ENCODE results near the gene DCAF7. TPM values are rescaled to one million over a fixed set of nuclear protein-coding genes. Genes with fewer than 3 reads are reported as not detected.

The DCAF7 gene
- total RNA-seq, 1 donor from 2014 or later = 29.8 TPM

DNA sequence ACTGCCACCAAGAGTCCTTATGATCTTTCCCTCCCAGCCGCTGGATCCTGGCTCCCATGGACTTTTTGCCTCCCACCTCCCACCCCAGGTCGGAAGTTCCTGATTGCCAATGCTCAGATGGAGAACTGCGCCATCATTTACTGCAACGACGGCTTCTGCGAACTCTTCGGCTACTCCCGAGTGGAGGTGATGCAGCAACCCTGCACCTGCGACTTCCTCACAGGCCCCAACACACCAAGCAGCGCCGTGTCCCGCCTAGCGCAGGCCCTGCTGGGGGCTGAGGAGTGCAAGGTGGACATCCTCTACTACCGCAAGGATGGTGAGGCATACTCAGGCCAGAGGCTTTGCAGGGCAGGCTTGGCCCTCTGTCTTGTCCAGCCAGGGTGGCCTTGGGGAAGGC is 26.2 kb upstream of the DCAF7 start:
- no peak for DNase-seq (ENCODE audit: low read depth in 2 of 2)

DNA sequence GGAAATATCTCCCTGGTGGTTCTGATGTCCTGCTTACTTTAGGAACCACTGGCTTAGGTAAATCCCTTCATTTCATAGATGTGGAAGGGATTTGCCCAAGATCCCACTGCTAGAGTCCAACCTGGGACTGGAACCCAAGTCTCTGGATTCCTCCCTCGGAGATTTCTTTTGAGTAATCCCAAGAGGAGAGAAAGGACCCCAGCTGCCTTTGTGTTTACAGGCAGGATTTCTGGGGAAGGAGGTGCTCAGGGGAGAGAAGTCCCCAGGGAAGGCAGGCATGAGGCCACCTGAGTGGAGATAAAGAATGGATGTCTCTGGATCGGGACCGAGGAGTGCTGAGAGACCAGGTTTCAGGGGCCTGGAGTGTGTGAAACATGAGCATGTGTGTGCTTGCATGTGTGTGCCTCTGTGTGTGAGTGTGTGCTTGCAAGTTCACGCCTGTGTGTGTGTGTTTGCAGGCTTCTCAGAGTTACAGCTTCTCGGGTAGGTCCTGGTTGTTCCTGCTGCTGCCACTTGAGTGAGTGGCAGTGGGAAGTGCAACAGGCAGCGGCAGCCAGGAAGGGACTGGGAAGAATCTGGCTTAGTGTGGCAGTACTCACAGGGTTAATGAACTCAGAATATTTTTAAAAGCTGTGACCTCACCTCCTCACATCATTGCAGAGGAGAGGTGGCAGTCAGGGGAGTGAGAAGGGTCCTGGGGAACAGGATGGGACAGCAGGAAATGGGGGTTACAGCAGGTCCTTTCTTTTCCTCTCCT is 24.9 kb upstream of the DCAF7 start:
- DNase-seq (ENCODE audit: low read depth in 2 of 2) = no peak

DNA sequence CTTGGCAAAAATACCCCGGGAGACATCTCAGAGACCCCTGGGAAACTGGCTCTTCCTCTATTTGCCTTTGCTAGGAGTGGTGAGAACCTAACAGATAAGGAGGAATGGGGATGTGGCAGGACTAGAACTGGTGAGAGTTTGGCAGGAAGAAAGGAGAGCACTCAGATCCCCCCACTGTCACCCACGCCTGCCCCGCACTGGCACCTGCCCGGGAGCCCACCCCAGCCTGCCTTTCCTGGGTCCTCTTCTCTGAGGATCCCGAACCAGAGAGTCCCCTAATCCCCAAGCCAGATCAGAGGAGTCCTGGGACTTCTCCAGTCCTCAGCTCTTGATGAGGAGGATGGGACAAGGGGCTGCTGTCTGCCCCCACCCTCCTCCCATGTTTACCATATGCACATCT is 23.4 kb upstream of the DCAF7 start:
- no peak for DNase-seq (ENCODE audit: low read depth in 2 of 2)

DNA sequence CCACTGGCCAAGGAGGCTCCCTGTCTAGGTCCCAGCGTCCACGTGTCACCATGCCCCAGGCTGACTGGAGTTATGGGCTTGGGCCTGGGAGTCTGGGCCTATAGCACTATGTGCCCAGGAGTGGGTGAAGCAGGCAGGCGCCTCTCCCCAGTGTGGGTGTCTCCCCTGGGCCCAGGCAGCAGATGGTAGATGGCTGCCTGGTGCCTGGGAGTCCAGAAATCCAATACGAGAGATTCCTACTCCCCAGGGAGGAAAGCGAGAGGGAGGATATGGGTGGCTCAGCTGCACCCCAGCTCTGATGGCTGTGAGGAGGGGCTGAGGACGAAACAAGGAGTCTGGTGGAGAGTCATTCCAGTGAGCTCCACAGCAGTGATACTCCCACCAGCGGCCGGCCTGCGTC is 22.1 kb upstream of the DCAF7 start:
- DNase-seq (ENCODE audit: low read depth in 2 of 2) = no peak

DNA sequence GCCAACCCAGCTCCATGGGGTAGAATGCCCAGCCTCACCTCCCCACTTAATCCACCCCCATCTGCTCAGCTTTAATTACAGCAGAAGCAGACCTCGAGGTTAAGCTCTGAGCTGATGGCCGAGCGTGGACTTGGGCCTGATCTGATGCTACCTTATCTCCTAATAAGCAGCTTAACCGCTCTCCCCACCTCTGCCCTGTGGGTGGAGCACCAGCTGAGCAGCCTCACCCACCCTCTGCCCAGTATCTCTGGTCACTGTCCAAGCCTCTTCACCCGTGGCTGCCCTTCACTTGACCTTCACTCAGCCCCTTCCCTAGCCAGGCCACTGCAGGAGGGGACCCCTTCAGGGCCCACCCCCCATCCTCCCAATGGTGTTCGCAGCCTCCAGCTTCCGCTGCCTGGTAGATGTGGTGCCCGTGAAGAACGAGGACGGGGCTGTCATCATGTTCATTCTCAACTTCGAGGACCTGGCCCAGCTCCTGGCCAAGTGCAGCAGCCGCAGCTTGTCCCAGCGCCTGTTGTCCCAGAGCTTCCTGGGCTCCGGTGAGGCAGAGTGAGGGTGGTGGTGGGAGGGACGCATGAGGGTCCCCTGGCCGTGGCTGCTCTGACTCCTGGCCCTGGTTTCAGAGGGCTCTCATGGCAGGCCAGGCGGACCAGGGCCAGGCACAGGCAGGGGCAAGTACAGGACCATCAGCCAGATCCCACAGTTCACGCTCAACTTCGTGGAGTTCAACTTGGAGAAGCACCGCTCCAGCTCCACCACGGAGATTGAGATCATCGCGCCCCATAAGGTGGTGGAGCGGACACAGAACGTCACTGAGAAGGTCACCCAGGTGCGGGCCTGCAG is 20.3 kb upstream of the DCAF7 start:
- no peak for DNase-seq (ENCODE audit: low read depth in 2 of 2)

DNA sequence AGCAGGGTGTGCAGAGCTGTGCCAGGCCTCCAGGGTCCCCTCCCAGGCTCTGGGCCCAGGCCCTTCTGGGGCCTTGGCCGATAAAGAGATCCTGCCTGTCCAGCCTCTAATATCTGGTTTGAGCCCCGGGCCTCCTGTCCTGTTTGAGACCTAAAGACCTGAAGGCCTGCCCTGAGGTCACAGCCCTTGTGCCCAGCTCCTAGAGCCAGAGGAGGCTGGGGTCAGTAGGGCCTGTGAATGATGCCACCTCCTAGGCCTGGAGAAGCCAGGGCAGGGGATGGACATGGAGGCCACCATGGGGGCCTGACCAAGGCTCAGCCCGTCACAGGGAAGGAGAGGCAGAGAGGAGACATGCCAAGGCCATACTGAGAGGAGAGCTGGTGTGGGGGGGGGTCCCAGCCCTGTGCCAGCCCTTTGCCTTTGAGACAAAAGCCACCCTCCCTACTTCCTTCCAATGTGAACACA is 19.7 kb upstream of the DCAF7 start:
- no peak for DNase-seq (ENCODE audit: low read depth in 2 of 2)

DNA sequence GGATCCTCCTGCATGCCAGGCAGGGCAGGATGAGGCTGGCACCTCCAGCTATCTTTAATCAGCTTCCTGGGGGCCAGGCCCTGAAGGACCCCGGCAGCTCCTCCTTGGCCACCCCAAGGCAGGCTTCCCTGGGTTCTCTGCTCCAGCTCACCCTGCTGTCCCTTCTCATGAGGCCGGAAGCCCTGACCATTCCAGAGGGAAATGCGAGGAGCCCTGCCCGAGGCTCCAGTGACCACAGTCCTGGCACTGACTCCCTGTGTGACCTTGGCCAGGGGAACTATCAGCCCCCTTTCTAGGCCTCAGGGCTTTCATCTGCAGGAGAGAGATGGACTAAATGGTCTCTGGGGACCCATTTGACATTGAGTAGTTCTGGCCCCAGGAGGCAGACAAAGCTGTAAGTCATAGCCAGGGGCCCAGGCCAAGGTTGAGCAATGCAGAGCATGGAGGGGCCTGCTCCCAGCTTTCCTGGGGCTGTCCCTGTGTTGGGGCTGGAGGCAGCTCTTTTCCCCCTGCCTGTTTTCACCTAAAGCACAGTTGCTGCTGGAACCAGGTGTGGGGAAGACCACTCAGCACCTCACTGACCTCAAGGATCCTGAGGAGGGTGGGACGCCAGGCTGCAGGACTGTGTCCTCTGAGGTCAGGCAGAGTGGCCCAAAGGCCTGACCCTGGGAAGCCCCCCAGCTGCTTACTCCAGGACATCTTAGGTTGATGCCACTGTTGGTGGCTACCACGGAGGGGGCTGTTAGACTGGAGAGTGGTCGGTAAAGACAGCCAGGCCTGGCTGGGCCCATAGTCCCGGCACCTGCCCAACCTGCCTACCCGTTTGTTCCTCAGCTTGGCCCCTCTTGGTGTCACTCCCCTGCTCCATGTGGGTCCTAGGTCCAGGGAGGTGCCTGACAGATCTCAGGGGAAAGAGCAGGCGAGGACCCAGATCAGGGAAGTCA is 19.0 kb upstream of the DCAF7 start:
- no peak for DNase-seq (ENCODE audit: low read depth in 2 of 2)

DNA sequence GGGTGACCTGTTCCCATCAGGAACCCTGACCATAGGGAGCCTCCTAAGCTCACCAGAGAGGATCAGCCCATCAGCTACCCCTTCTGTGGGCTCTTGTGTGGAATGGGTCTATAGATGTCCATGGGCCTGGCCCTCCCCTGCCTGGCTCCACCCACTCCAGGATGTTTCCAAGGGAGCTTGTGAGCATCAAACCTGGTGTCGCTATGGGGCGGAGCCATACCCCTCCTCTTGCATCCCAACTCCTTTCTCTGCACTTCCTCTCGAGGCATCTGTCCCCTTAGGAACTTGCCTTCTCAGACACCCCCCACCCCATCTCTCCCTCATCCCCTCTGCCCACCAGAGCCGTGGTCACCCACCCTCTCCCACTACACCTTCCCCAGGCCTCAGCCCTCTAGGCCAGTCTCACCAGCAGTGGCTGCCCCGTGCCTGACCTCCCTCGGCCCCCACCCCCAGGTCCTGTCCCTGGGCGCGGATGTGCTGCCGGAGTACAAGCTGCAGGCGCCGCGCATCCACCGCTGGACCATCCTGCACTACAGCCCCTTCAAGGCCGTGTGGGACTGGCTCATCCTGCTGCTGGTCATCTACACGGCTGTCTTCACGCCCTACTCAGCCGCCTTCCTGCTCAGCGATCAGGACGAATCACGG is 16.7 kb upstream of the DCAF7 start:
- no peak for DNase-seq (ENCODE audit: low read depth in 2 of 2)

DNA sequence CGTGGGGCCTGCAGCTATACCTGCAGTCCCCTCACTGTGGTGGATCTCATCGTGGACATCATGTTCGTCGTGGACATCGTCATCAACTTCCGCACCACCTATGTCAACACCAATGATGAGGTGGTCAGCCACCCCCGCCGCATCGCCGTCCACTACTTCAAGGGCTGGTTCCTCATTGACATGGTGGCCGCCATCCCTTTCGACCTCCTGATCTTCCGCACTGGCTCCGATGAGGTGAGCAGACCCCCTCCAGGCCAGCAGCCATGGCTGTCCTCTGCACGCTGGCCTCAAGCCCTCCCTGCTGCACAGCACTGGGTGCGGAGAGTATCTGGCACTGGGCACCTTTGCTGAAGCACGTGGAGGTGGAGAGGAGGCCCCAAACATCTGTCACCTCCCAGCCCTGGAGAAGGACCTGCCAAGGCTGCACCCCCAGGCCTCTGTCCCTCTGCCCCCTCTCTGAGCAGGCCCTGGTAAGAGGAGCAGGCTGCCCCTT is 16.2 kb upstream of the DCAF7 start:
- DNase-seq (ENCODE audit: low read depth in 2 of 2) = no peak

DNA sequence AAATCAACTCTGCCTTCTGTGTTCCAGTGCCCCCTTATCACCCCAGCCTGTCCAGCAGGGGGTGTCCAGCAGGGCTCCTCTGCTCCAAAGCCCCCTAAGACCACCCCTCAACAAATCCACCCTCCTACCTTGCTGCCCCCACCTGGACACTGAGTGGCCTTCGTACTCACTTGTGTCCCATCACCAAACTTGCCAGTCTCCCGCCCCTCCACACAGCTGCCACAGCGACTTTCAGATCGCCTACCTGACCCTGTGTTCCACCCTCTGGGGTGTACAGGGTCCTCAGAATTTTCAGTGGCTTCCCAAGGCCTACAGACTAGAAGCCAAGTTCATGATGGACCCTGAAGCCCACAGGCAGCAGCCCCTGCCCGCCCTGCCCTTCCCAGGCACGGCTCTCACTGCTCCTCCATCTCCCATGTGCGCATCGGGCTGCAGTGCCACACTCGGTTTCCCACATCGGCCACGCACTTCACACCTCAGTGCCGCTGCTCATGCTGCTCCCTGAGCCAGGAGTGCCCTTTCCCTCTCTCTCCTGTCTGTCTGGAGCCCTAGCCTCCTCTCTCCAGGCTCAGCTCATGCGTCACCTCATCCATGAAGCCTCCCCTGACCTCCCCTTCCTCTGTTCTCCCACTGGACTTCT is 15.3 kb upstream of the DCAF7 start:
- no peak for DNase-seq (ENCODE audit: low read depth in 2 of 2)

DNA sequence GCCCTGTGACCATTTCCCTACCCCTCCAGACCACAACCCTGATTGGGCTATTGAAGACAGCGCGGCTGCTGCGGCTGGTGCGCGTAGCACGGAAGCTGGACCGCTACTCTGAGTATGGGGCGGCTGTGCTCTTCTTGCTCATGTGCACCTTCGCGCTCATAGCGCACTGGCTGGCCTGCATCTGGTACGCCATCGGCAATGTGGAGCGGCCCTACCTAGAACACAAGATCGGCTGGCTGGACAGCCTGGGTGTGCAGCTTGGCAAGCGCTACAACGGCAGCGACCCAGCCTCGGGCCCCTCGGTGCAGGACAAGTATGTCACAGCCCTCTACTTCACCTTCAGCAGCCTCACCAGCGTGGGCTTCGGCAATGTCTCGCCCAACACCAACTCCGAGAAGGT is 14.6 kb upstream of the DCAF7 start:
- no peak for DNase-seq (ENCODE audit: low read depth in 2 of 2)

DNA sequence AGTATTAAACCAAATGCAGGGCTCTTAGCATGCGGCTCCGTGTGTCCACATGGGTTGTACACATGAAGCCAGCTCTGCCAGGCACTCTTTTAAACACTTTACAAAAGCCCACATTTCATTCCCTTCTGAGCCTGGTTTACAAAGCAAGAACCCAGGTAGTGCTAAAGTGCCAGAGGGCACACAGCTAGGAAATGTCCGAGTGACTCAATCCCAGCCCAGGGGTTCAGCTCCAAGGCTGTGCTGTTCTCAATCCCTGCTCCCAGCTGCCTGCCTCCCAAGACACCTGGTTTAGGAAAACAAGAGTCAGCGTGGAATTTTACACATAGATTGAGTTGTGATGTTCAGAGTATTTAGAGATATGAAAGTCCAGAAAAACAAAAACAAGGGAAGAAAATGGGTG is 13.3 kb upstream of the DCAF7 start:
- no peak for DNase-seq (ENCODE audit: low read depth in 2 of 2)

DNA sequence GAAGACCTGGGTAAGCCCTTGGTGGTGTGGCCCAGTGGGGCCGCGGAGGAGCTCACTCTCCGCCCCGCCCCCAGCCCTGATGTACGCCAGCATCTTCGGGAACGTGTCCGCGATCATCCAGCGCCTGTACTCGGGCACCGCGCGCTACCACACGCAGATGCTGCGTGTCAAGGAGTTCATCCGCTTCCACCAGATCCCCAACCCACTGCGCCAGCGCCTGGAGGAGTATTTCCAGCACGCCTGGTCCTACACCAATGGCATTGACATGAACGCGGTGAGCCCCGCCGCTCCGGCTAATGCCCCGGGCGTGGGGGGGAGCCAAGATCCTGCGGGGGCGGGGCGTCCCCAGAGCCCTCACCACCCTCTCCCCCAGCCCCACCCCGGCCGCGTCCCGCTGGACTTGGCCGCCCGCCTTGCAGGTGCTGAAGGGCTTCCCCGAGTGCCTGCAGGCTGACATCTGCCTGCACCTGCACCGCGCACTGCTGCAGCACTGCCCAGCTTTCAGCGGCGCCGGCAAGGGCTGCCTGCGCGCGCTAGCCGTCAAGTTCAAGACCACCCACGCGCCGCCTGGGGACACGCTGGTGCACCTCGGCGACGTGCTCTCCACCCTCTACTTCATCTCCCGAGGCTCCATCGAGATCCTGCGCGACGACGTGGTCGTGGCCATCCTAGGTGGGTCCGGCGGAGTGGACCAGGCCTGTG is 12.1 kb upstream of the DCAF7 start:
- DNase-seq (ENCODE audit: low read depth in 2 of 2) = no peak

DNA sequence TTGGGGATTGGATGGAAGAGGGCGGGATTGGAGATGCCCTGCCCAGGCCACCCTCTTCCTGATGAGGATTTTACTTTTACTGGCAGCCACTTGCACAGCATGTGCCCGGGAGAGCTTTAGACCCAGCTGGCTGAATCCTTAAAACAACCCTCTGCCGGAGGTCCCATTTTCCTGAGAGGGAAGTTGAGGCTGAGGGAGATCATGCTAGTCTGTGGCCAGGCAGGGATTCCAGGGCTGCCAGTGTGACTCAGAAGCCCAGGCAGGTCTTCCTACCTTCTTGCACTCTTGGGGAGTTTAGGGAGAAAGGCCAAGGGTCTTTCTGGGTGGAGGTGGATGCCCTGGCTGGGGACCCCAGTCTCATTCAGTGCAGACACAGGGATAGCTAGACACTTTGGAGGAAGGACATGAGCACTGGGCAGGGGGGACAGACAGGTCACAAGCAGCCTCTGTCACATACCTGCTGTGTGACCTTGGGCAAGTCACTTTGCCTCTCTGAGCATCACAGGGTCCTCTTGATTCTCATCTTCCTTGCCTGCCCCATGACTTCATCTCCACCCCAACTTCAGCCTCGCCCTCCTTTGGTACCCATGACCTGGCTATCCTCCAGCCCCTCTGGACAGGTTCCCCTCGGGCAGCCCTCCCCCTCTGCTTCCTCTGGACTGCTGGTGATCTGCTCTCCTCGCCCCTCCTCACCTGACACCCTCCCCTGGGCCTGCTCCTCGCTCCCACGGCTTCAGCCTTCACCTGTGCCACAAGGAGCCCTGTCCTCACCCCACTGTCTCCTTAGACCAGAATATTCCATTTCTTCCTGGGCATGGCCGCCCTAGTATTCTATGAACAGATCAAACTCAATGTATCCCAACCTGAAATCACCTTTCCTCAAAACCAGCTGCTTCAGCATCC is 11.3 kb upstream of the DCAF7 start:
- no peak for DNase-seq (ENCODE audit: low read depth in 2 of 2)

DNA sequence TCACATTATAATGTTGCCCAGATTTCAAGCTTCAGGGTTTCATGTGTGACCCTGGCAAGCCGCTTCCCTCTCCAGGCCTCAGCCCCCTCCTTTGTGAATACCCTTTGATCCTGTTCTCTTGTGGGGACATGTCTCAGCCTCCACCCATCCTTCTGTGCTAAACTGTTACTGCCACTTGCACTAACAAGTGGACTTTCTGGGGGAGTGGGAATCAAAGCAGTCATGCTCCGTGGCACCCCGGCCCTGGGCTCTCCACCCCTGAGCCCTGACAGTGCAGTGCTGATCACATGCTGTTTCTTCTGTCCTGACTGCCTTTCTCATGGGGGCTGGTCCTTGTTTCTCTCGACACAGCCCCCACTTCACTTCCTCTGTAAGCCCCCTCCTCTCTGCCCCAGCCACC is 9.7 kb upstream of the DCAF7 start:
- no peak for DNase-seq (ENCODE audit: low read depth in 2 of 2)

DNA sequence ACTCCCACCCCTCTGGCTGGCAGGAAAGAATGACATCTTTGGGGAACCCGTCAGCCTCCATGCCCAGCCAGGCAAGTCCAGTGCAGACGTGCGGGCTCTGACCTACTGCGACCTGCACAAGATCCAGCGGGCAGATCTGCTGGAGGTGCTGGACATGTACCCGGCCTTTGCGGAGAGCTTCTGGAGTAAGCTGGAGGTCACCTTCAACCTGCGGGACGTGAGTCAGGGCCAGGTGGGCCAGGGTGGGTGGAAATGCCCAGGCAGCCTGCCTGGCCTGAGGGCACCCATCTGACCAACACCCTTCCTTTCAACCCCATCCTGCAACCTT is 8.1 kb upstream of the DCAF7 start:
- no peak for DNase-seq (ENCODE audit: low read depth in 2 of 2)

DNA sequence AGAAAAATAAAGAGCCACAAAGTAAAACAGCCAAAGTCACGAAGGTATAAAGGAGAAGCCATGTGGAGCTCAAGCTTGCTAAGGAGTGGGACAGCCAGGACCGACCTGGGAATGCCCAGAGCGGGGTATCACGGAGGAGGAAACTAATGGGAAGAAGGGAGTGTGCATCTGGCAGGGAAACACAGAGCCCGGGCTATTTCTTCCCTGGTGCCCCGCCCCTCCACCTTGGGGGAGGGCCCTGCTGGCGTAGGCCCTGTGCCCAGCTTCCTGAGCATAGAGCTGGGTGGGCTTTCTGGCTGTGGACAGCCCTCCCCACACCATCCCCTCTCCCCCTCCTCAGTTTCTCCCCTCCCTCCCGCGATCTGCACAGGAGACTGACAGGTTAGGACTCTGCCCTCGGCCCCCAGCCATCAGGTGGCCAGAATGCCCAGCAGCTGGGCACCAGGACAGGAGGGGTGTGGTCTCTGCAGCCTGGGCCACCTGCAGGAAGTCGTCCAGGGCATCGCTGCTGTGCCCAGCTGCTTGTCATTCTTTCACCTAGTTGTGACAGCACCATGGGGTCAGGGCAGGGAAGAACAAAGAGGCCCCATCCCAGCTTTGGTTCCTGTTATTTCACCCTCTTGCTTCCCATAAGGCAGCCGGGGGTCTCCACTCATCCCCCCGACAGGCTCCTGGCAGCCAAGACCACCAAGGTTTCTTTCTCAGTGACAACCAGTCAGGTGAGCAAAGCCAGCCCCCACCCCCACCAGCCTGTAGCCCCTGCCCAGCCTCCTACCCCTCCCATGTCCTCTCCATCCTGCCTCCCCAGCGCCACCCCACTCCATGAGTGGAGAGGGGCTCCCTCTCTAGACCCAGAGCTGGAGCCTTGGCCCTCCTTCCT is 7.1 kb upstream of the DCAF7 start:
- no peak for DNase-seq (ENCODE audit: low read depth in 2 of 2)

DNA sequence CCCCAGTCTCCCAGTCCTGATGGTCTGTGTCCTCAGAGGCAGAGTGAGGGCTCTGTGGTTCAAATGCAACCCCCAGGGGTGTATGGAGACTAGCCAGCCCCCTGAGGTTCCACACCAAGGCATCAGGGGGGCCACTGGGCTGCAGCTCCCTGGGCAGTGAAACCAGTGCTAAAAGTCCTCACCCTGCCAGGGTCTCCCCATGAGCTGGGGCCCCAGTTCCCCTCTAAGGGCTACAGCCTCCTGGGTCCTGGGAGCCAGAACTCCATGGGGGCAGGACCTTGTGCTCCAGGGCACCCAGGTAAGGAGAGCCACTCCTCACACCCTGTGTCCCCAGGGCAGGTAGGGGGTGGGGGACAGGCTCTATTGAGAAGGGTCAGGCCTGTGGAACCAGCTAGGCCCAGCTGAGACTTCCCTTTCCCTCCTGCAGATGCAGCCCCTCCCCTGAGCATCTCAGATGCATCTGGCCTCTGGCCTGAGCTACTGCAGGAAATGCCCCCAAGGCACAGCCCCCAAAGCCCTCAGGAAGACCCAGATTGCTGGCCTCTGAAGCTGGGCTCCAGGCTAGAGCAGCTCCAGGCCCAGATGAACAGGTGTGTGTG is 6.4 kb upstream of the DCAF7 start:
- DNase-seq (ENCODE audit: low read depth in 2 of 2) = no peak
